Body of pancreas (tissue), 4 donors: Measurements from ENCODE around the gene NPY1R. TPM values are rescaled to one million over a fixed set of nuclear protein-coding genes. Genes with fewer than 3 reads are reported as not detected.

Experiments
- ATAC-seq: fragments of 150-250 bp; one replicate; pipeline ENCODE4 v1.9.1; 2016
- DNase-seq, 4 donors: peaks; one replicate each; pipeline ENCODE4 v3.0.0-alpha.2; 2019
- H3K27ac ChIP-seq, 4 donors: fragments of 200-600 bp; sonication (generic); 1 replicate in 3 of 4; 2 replicates in 1 of 4; pipeline versions ENCODE4 v1.5.1 to v1.6.1; 2016 to 2019; ENCODE audit warnings: mild to moderate bottlenecking in 1 of 4, mixed read lengths in 1 of 4, moderate library complexity in 1 of 4
- H3K27me3 ChIP-seq, 2 donors: fragments of 200-600 bp; sonication (generic); one replicate each; pipeline ENCODE4 v1.6.0; 2016; ENCODE audit warnings: mild to moderate bottlenecking in 1 of 2
- H3K36me3 ChIP-seq, 2 donors: fragments of 200-600 bp; sonication (generic); replicated peaks in 1 of 2; 2 replicates each; pipeline ENCODE4 v1.5.1; 2016; ENCODE audit warnings: low read depth in 2 of 2; ENCODE audit not compliant: insufficient read depth in 1 of 2
- H3K4me1 ChIP-seq: fragments of 200-600 bp; sonication (generic); one replicate; pipeline ENCODE4 v1.6.0; 2016
- H3K4me3 ChIP-seq, 2 donors: fragments of 200-600 bp; sonication (generic); 1 replicate in 1 of 2; 2 replicates in 1 of 2; pipeline ENCODE4 v1.5.1; 2016 to 2019
- H3K9me3 ChIP-seq, 3 donors: fragments of 200-600 bp; sonication (generic); 1 replicate in 2 of 3; 2 replicates in 1 of 3; pipeline ENCODE4 v1.5.1; 2016
- CTCF ChIP-seq, 7 experiments: fragments of 450-650 bp in 4 of 7; fragments of 200-600 bp in 3 of 7; sonication (generic) in 3 of 7; IDR thresholded peaks; one replicate each; pipeline ENCODE4 v1.5.1; 2016 to 2019; ENCODE audit warnings: antibody characterized with exemption in 7 of 7
- POLR2A ChIP-seq, 3 donors: fragments of 450-650 bp; IDR thresholded peaks; one replicate each; pipeline ENCODE4 v1.6.1; 2016; ENCODE audit warnings: antibody characterized with exemption in 3 of 3, mild to moderate bottlenecking in 2 of 3
- WGBS, 2 donors: methylation state at CpG; one replicate each; pipeline ENCODE4 v1.1.5; 2017; 5-methylcytosine and 5-hydroxymethylcytosine counted together
- intact Hi-C: fragments of 100-400 bp; cut with DNase I; formaldehyde crosslinking; loops from one replicate; pipeline ENCODE4 v1.15.1; 2023
- total RNA-seq, 2 donors: library from RNA; depleted of rRNA; stranded (reverse); fragments of >200 nt; gene quantifications; one replicate each; pipeline ENCODE4 v1.1.0, GENCODE V29; 2016

The NPY1R gene
- total RNA-seq, 2 donors from 2014 or later, result 4.9 to 14.0 TPM

GRCh38 chr4:163295138-163295537 lies 37.3 kb downstream of the NPY1R start:
- ATAC-seq (no peak), DNase-seq (no peak)
- Histone ChIP-seq H3K27ac (no peak overlapping the region), H3K27me3 (no peaks in the 10 kb centered on the region), H3K36me3 (no peaks in the 10 kb centered on the region), H3K4me1 (no peaks in the 10 kb centered on the region), H3K4me3 (no peak overlapping the region), H3K9me3 (no peaks in the 10 kb centered on the region)
- intact Hi-C loops, result no loop called here
- 47 to 54% methylated on average over 3 of the region's 3 CpGs for WGBS, 2 donors
- TF ChIP-seq CTCF (IDR thresholded peaks at IDR 0.05) (no peak), POLR2A (IDR thresholded peaks at IDR 0.05) (no peak)

- no peak for ATAC-seq
Observed at GRCh38 chr4:163284304-163284703, 48.1 kb downstream of the NPY1R start.

GRCh38 chr4:163280703-163281519 lies 51.5 kb downstream of the NPY1R start:
- H3K27me3 ChIP-seq, result no peaks in the 10 kb centered on the region
- no peak overlapping the region for H3K4me3 ChIP-seq
- intact Hi-C loops, result no loop called here
- ATAC-seq (no peak), DNase-seq (no peak)
- H3K9me3 ChIP-seq, result no peaks in the 10 kb centered on the region
- no peak overlapping the region for H3K27ac ChIP-seq
- no peak for TF ChIP-seq CTCF (IDR thresholded peaks at IDR 0.05)
- no peak for TF ChIP-seq POLR2A (IDR thresholded peaks at IDR 0.05)
- 25 to 38% methylated on average over 2 to 3 of the region's 3 CpGs for WGBS, 2 donors
- H3K4me1 ChIP-seq, result no peaks in the 10 kb centered on the region
- no peaks in the 10 kb centered on the region for H3K36me3 ChIP-seq

More at GRCh38 chr4:163284304-163284703, 48.1 kb downstream of the NPY1R start:
- Histone ChIP-seq H3K9me3 (no peaks in the 10 kb centered on the region), H3K27me3 (no peaks in the 10 kb centered on the region), H3K36me3 (no peaks in the 10 kb centered on the region), H3K4me3 (no peak overlapping the region), H3K27ac (no peak overlapping the region), H3K4me1 (no peaks in the 10 kb centered on the region)
- TF ChIP-seq POLR2A (IDR thresholded peaks at IDR 0.05) (no peak), CTCF (IDR thresholded peaks at IDR 0.05) (no peak)
- intact Hi-C loops, result no loop called here
- 80% methylated on average over 5 of the region's 5 CpGs for WGBS, 2 donors
- no peak for DNase-seq

- Histone ChIP-seq H3K36me3 (no peaks in the 10 kb centered on the region), H3K27me3 (no peaks in the 10 kb centered on the region), H3K9me3 (no peaks in the 10 kb centered on the region), H3K4me1 (no peaks in the 10 kb centered on the region), H3K27ac (no peak overlapping the region), H3K4me3 (no peak overlapping the region)
- ATAC-seq (no peak), DNase-seq (no peak)
- intact Hi-C loops, result no loop called here
- TF ChIP-seq POLR2A (IDR thresholded peaks at IDR 0.05) (no peak), CTCF (IDR thresholded peaks at IDR 0.05) (no peak)
- WGBS, 2 donors, result 67 to 72% methylated on average over 5 of the region's 5 CpGs
Observed at GRCh38 chr4:163279713-163280112, 52.7 kb downstream of the NPY1R start.

- H3K4me1 ChIP-seq, result no peaks in the 10 kb centered on the region
- WGBS, 2 donors, result 74% methylated on average over 3 of the region's 3 CpGs
- ATAC-seq (no peak), DNase-seq (no peak)
- no peaks in the 10 kb centered on the region for H3K36me3 ChIP-seq
- no peak overlapping the region for H3K27ac ChIP-seq
- intact Hi-C loops, result no loop called here
- H3K27me3 ChIP-seq, result no peaks in the 10 kb centered on the region
- no peak overlapping the region for H3K4me3 ChIP-seq
- no peak for TF ChIP-seq CTCF (IDR thresholded peaks at IDR 0.05)
- TF ChIP-seq POLR2A (IDR thresholded peaks at IDR 0.05), result no peak
- no peaks in the 10 kb centered on the region for H3K9me3 ChIP-seq
Observed at GRCh38 chr4:163274861-163275260, 57.5 kb downstream of the NPY1R start.
